HuH-7.5 (cell line): ENCODE results near the gene LIMCH1.
"Not testable (repeated sequence)": the region's sequence is repeated elsewhere in the genome, so short reads cannot be mapped to it uniquely, and the experiment has no call there.

Experiments
- DNase-seq: peaks from one replicate; pipeline ENCODE4 v3.0.0; 2011; ENCODE audit warnings: low spot score

LIMCH1 gene

DNA sequence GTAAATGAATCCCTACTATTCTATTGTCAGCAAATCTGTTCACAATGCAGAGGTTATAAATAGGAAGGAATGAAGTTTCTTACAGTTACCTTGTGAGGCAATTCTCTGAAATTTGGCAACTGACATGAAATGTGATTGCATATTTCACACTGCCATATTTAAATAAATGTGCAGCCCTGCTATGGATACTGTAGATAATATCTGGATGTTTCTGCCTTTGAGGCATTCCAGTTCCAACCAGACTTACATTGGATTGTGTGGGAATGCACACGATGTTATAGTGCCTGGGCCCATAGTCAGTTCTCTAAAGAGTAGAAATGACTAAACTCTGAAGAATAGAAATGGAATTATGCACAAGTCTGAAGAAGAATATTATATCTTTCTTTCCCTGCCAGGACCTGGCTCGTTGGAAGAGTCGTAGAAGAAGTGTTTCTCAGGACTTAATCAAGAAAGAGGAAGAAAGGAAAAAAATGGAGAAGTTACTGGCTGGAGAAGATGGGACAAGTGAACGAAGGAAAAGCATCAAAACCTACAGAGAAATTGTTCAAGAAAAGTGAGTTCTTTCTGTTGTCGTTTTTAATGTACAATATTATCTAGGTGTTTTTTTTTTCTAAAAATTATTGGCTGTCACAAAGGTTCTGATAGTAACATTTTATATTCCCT, 107.9 kb downstream of the LIMCH1 start:
- DNase-seq, result no peak

DNA sequence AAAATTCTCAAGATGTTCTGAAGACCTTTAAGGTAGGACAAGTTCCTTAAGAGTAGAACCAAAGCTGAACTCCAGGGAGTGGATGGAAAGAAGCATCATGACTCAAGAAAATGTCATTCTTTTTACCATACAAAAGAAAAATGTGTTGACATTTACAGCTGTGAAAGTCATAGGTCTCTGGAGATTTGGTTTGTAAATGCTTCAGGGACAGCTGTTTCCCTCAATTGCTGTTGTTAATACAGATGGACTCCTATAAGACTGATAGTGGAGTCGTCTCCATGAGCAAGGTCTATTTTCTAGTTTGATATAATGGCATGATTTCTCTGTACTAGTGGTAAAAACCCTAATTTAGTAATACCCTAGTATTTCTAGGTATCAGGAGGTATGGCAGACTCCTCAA, 108.9 kb downstream of the LIMCH1 start:
- no peak for DNase-seq

DNA sequence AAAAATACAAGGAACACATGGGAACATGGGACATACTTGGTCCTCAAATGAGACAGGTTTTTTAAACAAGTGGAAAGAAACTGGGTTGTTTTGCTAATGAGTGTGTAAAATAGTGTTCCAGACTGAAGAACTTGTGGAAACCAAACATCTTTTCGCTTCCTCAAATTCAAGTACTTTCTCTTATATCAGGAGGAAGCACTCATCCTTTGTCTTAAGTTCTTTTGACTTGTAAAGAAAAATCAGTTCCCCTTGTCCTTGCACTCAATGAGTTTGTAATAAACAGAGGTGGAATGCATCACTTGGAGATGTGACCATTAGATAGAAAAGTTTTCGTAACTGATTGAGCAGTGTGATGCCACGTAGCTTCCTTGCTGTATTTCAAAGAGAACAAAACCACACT, 109.4 kb downstream of the LIMCH1 start:
- DNase-seq, result no peak

DNA sequence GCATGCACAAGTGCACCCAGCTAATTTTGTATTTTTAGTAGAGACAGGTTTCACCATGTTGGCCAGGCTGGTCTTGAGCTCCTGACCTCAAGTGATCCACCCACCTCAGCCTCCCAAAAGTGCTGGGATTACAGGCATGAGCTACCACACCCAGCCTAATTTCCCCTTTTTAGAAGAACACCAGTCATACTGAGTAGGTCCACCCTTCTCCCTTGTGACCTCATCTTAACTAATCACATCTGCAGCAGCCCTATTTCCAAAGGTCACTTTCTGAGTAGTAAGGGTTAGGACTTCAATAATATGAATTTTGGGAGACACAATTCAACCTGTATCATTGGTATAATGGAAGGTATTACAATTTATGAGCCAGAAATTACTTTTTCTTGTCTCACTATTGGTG, 113.2 kb downstream of the LIMCH1 start:
- DNase-seq, result not testable (repeated sequence)

DNA sequence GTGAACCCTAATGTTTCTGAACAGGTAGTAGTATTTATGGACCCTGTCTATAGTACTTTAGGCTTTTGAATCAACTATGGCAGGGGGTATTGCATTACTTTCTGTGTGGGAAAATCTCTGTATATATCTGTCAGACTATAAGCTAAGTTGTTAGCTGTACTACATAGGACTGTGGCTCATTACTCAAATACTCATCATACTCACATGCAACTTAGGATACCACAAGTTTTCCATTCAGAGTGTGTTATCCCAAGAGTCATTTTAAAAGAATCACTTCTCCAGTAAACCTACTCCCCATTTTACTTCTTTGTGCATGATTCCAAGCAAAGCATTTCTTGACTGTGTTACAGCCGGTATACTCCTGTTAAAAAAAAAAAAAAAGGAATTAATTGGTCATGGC, 115.0 kb downstream of the LIMCH1 start:
- DNase-seq, result no peak

DNA sequence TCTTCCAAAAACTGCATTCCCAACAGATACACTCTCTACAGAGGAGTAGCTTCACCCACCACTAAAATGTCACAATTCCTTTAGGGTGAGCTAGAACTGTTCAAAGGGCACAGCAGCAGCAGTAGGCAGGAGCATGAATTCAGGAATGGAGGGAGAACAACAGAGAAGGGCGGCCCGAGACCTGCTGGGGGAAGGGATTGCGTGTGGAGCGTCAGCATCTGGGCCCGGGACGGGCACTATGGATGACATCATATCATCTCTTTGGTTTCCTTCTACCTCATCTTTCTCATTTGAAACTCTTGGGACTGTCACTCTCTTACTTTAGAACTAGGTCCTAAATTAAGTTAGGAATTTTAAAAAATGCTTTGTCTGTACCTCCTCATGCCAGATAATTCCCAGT, 115.6 kb downstream of the LIMCH1 start:
- no peak for DNase-seq

DNA sequence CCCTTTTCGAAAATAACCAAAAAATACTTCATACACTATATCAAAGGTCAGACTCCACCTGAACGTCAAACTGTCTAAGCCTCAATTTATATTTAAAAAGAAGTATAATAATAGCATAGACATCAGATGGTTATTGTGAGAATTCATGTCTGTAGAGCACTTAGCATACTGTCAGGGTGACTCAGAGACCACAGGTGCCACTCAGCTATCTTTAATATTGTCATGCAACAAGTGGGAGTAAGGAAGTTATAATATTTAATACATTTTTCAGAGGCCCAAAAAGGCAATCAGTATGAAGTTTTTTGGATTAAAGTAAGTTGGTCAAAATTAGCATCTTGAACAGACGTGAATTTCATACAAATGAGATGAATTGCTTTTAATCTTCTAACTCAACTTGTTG, 117.2 kb downstream of the LIMCH1 start:
- DNase-seq, result no peak

DNA sequence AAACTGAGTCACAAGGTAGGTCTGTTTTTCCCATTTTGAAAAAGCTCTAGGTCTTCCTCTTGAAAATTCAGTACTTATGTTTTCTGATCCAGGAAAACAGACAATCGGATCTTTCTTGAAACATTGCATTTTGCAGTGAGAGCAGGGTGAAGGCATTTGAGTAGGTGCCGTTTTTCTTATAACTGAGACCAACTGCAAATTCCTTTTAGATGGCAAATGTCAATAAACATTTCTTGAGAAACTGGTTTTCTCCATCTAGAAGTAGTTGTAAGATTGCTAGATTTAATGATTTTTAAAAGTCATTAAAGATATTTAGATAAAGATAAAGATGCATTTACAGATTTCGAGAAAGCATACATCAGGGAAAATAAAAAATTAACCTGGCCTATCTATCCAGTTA, 118.1 kb downstream of the LIMCH1 start:
- no peak for DNase-seq

DNA sequence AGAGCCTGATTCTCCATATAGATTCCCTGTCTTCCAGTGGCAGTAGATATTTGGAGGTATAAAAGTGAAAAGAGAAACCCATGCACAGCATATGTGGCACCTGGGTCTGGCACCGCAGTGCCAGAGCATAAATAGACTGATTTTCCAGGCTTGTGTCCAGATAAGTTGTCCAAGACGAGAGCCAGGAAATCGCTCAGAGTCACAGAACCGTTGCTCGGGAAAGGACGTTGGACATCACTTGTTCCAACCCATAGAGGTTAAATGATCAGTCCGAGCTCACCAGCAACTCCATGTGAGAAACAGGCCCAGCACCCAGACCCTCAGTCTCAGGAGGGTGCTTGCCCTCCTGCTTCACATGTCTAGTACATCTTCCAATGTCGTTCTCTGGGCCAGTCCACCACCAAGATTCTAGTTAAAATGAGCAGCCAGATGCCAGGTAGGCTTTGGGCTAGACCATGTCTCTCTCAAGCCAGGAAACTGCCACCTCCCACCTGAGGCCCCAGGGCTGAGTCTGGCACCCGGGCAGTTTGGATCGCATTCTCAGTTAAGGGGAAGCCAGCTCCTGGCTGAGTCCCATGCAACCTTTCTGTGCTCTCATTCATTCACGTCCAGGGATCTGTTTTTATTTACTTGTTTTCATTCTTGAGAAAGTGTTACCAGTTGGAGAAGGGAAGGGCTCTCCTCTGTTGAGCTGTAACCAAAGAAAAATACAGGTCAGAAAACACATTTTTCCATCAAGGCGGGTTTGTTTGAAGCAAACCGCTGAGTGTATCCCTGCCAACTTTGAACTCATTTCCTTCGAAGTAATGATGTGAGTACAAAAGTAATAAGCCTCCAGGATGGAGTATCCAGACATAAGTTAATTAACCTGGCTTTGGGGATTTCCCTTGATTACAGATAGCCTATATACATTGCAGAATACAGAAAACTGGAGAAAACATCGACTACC, 118.9 kb downstream of the LIMCH1 start:
- DNase-seq, result no peak

DNA sequence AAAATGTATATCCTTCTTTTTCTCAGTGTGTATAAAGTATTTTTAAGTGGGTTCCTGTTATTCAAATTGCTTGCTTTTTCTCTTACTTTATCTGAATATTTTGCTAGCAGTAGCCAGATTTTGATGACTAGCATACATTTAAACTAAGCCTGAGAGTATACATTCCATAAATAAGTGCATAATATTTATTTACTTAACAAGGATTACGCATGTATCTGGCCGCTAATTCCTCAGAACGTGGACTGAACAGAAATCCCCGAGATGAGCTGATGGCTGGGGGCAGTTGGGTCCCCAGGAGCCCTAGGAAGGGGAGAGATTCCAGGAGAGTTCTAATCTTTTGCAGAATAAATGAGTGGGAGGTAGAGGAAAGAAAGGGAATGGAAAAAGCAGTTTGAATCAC, 119.6 kb downstream of the LIMCH1 start:
- DNase-seq, result no peak

DNA sequence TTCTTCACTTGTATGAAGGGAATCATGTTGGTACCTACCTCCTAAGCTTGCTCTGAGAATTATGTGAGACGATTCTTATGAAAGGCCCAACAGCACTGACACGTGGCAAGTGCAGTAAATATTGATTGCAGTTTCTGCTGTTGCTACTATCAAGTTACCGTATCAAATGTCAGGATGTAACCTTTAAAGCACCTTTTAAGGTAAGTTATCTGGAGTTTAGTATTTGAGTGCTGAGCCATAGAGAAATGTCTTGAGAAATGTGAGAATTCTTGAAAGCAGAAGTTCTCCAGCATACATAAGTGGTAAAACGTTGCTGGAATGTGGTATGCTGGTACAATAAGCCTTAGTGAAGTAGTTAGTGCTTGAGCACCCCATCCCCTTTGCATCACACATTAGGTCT, 120.2 kb downstream of the LIMCH1 start:
- DNase-seq, result no peak

DNA sequence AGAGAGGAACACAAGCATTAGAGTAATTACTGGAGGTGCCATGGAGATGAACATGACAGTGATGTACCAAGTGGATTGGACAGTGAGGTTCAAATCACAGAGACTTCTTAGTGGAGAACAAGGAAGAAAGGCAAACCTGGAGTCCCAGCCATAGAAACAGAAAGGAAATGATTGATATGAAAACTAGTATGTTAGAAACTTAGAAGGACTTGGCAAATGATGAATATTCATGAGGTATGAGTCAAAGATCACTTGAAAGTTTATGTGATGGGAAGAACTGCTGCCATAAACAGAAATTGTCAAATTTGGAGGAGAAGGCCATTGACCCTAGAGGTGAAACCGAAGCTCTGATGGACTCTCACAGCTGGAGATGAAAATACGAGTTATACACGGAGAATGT, 122.4 kb downstream of the LIMCH1 start:
- no peak for DNase-seq

DNA sequence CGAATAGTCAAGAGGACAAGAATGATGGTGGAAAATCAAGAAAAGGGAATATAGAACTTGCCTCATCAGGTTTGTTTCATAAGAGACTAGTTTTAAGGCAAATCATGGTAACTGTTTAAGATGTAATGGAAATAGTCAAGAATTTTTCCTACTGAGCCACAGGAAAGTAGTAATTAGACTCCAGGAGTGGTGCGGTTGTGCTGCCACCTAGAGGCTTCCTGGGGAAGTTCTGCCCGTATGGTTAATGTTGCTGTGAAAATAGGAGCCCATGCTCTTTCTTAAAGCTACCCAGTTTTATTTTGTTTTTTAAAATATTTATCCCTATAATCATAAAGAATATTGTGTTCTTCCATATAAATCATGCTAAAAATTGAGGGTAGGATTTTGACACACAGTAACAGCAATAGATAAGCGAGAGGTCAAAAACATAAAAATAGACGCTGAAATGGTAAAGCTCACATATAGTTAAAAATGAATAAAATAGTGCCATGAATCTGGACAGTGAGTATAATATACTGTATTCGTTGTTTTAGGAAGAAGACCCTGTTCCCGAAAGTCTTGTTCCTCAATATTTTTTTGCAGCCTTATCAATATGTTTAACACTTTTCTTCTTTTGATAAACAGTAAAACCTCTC, 123.6 kb downstream of the LIMCH1 start:
- peak; percentile 23 for DNase-seq

DNA sequence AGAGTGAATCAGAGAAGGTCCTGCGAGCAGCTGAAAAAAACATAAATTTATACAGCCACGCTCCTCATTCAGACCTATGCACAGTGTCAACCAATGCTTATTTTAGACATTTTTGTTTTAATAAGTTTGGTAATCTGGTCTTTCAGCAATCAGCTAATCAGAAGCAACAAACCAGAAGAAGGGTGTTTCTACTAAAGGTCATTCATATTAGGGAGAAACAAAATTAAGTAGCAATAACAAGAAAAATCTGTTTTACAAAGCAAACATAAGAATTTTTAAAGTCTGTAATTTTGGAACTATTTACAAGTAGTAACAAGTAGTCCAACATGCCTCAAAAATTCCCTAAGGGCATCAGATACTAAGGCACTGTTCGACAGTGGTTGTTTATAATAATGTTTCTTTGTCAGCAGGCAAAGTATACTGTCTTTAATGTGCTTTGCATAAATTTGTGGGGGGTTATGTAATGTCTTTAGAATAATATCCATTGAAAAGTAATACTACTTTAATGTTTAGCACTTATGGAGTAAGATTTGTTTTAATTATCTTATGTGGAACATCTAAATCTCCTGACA, 127.8 kb downstream of the LIMCH1 start:
- no peak for DNase-seq

DNA sequence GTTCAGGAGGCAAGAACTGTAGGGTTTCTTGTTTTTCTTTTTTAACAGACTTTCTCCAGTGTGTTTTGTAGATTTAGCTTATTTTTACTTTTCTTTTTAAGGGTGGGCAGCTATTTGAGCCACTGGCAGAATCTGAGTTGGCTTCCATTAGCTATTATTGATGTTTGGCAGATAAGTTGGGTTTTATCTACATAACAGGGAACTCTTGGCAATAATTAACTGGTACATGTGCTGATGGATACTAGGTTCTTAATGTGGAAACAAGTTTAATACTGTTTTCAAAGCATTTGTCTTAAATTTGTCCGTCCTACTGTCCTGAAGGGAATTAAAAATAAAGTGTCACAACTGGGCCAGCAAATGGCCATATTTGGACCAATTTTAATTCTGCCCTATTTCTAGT, 130.1 kb downstream of the LIMCH1 start:
- no peak for DNase-seq

DNA sequence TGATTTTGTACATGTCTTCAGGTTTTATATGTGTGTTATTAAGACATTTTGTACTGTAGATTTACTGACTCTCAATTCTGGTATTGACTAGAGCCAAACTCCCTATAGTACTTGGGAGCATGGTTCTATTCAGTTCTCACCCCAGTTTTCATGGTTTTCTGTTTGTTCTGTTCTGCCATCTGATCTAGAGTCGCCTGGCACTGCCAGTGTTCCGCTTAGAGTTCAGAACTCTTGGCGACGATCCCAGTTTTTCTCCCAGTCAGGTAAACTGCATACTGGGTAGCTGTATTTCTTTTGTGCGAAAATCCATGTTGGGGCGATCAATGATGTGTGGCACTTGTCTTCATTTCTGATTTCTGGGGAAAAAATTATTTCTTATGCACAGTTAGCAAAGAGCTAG, 132.6 kb downstream of the LIMCH1 start:
- DNase-seq, result no peak

DNA sequence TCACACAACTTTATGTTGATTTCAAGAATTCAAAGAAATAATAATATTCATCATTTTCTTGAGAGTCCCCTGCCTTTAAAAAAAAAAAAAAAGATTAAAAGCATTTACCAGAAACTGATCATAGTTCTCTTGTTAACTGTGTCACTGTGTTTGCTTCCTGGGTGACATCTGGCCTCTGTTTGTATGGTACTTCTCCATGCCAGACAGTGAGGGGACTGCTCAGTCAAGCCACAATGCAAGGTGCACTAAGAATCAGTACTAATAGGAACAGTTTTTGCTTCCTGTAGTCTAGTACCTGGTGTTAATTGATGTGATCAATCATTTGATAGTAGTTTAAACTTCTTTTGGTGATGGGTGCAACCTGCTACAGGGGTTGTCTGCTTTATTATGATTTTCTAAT, 133.0 kb downstream of the LIMCH1 start:
- DNase-seq, result no peak

DNA sequence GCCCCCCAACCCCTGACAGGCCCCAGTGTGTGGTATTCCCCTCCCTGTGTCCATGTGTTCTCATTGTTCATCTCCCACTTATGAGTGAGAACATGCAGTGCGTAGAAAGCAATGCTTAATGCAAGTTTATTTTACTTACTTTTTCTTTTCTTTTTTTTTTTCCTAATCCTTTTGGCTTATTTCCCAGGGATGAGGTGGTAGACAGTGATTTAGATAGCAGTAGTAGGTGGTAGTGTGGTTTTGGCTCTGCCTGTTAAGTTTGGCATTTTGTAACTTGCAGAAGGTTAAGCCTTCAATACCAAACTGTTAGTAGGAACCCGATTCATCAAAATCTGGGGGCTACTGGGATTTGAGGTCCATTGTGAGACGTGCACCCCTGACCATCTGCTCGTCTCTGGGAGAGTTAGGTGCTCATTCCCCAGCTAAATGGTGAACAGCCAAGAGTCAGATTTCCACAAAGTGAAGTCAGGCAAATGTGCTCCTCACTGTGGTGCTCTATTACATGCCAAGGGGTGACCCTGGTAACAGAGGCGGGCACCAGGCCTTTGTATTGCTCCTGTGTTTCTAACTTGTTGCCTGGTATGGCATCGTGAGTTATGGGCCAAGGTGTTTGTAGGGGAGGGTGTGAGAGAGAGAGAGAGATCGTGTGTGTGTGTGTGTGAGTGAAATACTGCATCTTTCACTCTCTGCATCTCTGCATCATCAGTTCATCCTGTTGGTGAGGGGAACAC, 140.3 kb downstream of the LIMCH1 start:
- DNase-seq, result no peak

DNA sequence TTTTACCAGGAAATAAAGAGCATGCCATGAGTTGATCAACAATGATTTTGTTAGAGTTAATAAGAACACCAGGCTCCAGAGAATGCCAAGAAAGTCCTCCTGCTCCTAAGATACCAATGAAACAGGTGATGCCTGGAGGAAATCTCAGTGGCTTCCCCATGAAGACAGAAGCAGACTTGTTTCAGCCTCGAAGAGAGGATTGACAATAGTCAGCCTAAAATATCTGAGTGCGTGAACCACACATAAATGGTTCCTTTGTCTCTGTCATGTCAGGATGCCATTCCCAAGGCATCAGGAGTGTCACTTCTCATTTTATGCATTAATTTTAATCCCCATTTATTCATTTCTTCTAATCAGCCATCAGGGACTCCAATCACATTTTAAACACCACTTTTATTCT, 141.0 kb downstream of the LIMCH1 start:
- DNase-seq, result no peak

DNA sequence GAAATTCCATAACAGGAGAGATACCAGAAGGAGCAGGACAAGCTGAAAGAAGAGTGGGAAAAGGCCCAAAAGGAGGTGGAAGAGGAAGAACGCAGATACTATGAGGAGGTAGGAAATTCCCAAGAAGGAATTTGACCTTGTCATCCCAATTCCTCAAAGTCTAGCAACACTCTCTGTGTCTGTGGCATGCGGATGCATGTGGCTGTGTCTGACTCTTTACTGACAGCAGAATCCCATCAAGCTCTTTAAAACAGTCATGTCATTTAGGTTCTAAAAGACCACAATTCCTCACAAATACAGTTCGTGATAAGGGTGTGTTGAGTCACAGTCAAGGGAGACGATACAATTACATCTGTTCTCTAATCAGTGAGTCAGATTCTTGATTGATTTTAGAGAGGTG, 142.0 kb downstream of the LIMCH1 start:
- no peak for DNase-seq

DNA sequence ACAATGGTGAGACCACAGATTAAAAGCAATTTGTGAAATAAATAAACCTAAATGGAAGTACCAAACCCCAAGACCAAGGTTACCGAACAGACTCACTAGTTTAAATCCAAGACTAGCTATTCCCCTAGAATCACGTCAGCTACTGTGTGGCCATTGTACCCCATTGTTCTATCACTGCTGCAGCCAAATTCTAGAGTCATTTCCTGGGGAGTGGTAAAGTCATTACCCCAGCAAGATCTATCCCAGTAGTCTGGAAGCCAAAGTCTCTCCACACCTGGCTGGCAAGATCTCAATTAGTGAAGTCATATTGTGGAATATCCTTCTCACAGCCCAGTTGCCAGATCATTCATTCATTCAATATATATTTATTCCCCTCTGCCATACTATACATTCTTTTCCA, 143.1 kb downstream of the LIMCH1 start:
- DNase-seq, result no peak

DNA sequence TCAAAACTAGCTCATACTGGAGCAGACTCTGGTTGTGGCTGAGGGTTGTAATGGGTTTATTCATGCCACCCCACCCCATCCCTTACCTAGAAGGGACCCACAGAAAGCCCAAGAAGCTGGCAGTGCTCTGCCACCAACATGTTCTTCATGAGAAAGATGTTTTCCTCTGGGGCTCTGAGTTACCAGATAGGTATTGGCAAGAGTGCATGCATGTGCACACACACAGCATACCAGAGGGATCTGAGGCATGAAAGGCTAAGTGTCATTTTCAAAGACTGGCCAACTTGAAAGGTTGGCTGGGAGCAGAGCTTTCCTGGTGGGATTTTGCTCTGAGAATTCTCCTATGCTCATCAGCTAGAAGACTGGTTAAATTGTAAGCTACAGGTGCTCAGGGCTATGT, 145.4 kb downstream of the LIMCH1 start:
- DNase-seq, result no peak
